ENCODE data around the gene IRF3. TPM values are rescaled to one million over a fixed set of nuclear protein-coding genes. Genes with fewer than 3 reads are reported as not detected.

Gene IRF3
- total RNA-seq, 1 experiment from 2014 or later = 62.7 TPM

- no peak for DNase-seq (ENCODE audit: low read depth)
Observed at GRCh38 chr19:49669516-49669915, 3.9 kb upstream of the IRF3 start.

GRCh38 chr19:49667473-49667872 lies 1.8 kb upstream of the IRF3 start:
- no peak for DNase-seq (ENCODE audit: low read depth)

GRCh38 chr19:49666120-49666444 lies 425 bp upstream of the IRF3 start:
- no peak for DNase-seq (ENCODE audit: low read depth)

GRCh38 chr19:49665036-49665350 lies 664 bp downstream of the IRF3 start:
- no peak for DNase-seq (ENCODE audit: low read depth)

- peak; percentile 74 for DNase-seq (ENCODE audit: low read depth)
Observed at GRCh38 chr19:49664171-49665035, 1.3 kb downstream of the IRF3 start.

- no peak for DNase-seq (ENCODE audit: low read depth)
Observed at GRCh38 chr19:49663224-49663623, 2.4 kb downstream of the IRF3 start.

- DNase-seq (ENCODE audit: low read depth) = no peak
Observed at GRCh38 chr19:49662011-49662410, 3.6 kb downstream of the IRF3 start.

GRCh38 chr19:49660338-49660961 lies 5.2 kb downstream of the IRF3 start:
- DNase-seq (ENCODE audit: low read depth) = no peak

- no peak for DNase-seq (ENCODE audit: low read depth)
Observed at GRCh38 chr19:49658566-49659442, 6.9 kb downstream of the IRF3 start.

GRCh38 chr19:49658139-49658517 lies 7.5 kb downstream of the IRF3 start:
- DNase-seq (ENCODE audit: low read depth) = no peak

GRCh38 chr19:49657493-49658138 lies 8.0 kb downstream of the IRF3 start:
- no peak for DNase-seq (ENCODE audit: low read depth)

- no peak for DNase-seq (ENCODE audit: low read depth)
Observed at GRCh38 chr19:49656456-49657109, 9.1 kb downstream of the IRF3 start.

- no peak for DNase-seq (ENCODE audit: low read depth)
Observed at GRCh38 chr19:49655570-49656455, 9.8 kb downstream of the IRF3 start.

- no peak for DNase-seq (ENCODE audit: low read depth)
Observed at GRCh38 chr19:49654581-49654980, 11.1 kb downstream of the IRF3 start.

- DNase-seq (ENCODE audit: low read depth) = no peak
Observed at GRCh38 chr19:49653466-49653806, 12.2 kb downstream of the IRF3 start.

- no peak for DNase-seq (ENCODE audit: low read depth)
Observed at GRCh38 chr19:49652551-49653465, 12.8 kb downstream of the IRF3 start.

- DNase-seq (ENCODE audit: low read depth) = no peak
Observed at GRCh38 chr19:49651820-49652550, 13.7 kb downstream of the IRF3 start.

- DNase-seq (ENCODE audit: low read depth) = no peak
Observed at GRCh38 chr19:49651029-49651819, 14.4 kb downstream of the IRF3 start.

Measured in LHCN-M2 (cell line).